PC-3 (cell line): ENCODE results near the gene GRIN2A. TPM values are rescaled to one million over a fixed set of nuclear protein-coding genes. Genes with fewer than 3 reads are reported as not detected.

ENCODE experiments used
- ATAC-seq: fragments of 200-7000 bp; cut with Tn5 transposase; 2 replicates; pipeline ENCODE4 v1.9.1; 2020; ENCODE audit warnings: mild to moderate bottlenecking, moderate library complexity
- BruUV-seq: library from RNA; stranded (reverse); fragments of 400-500 nt; replicated peaks from 2 replicates; lab custom pipeline; 2021; lab: Mats Ljungman, UMichigan
- CTCF ChIA-PET: fragments of 300-600 bp; sonication (Branson Sonifier 250); formaldehyde crosslinking; loops from one replicate; lab custom pipeline; 2022; ENCODE audit warnings: antibody characterized with exemption; lab: Charles Lee
- POLR2A ChIA-PET: fragments of 300-600 bp; sonication (Branson Sonifier 250); formaldehyde crosslinking; loops from one replicate; lab custom pipeline; 2022; ENCODE audit warnings: antibody characterized with exemption; ENCODE audit not compliant: unreplicated experiment; lab: Charles Lee
- DNase-seq: peaks from one replicate; pipeline ENCODE4 v3.0.0-alpha.2; 2015
- H2AFZ ChIP-seq: fragments of 300-600 bp; sonication (generic); 2 replicates; pipeline ENCODE4 v1.6.0; 2016; ENCODE audit warnings: antibody characterized with exemption, low read length
- H3F3A ChIP-seq: fragments of 300-600 bp; sonication (generic); one replicate; pipeline ENCODE4 v1.6.0; 2017; ENCODE audit warnings: antibody characterized with exemption, low read length, control low read depth, mild to moderate bottlenecking; ENCODE audit not compliant: unreplicated experiment
- H3K27ac ChIP-seq: fragments of 300-600 bp; sonication (generic); 2 replicates; pipeline ENCODE4 v1.5.1; 2016; ENCODE audit warnings: mild to moderate bottlenecking, low read length
- H3K27me3 ChIP-seq: fragments of 300-600 bp; sonication (generic); 2 replicates; pipeline ENCODE4 v1.6.1; 2016; ENCODE audit warnings: low read length, mixed read lengths
- H3K36me3 ChIP-seq: fragments of 300-600 bp; sonication (generic); 2 replicates; pipeline ENCODE4 v1.6.1; 2016; ENCODE audit warnings: low read depth, mixed run types, low read length, mixed read lengths
- H3K4me1 ChIP-seq: fragments of 300-600 bp; sonication (generic); 2 replicates; pipeline ENCODE4 v1.5.1; 2016; ENCODE audit warnings: low read length; ENCODE audit not compliant: insufficient read depth
- H3K4me2 ChIP-seq: fragments of 300-600 bp; sonication (generic); 2 replicates; pipeline ENCODE4 v1.6.0; 2016; ENCODE audit warnings: low read length
- H3K4me3 ChIP-seq: fragments of 300-600 bp; sonication (generic); 2 replicates; pipeline ENCODE4 v1.5.1; 2016; ENCODE audit warnings: mild to moderate bottlenecking, low read length, mixed read lengths
- H3K79me2 ChIP-seq: fragments of 300-600 bp; sonication (generic); 2 replicates; pipeline ENCODE4 v1.6.1; 2017; ENCODE audit warnings: low read length, mixed read lengths
- H3K9ac ChIP-seq: fragments of 300-600 bp; sonication (generic); 2 replicates; pipeline ENCODE4 v1.6.0; 2016; ENCODE audit warnings: mild to moderate bottlenecking, low read length
- H3K9me2 ChIP-seq: fragments of 300-600 bp; sonication (generic); replicated peaks from 2 replicates; pipeline ENCODE4 v1.6.1; 2016; ENCODE audit warnings: mixed run types, low read length, mixed read lengths
- H3K9me3 ChIP-seq: fragments of 300-600 bp; sonication (generic); 2 replicates; pipeline ENCODE4 v1.6.1; 2016; ENCODE audit warnings: low read length, mixed read lengths
- H4K20me1 ChIP-seq: fragments of 300-600 bp; sonication (generic); 2 replicates; pipeline ENCODE4 v1.6.1; 2016; ENCODE audit warnings: low read length, mixed read lengths
- EZH2 ChIP-seq: fragments of 300-600 bp; sonication (generic); IDR thresholded peaks from one replicate; pipeline ENCODE4 v1.6.1; 2017; ENCODE audit warnings: antibody characterized with exemption, mild to moderate bottlenecking, low read length; ENCODE audit not compliant: unreplicated experiment
- EZH2phosphoT487 ChIP-seq: fragments of 300-600 bp; sonication (generic); IDR thresholded peaks from 2 replicates; pipeline ENCODE4 v1.6.1; 2018; ENCODE audit warnings: mild to moderate bottlenecking, antibody characterized with exemption, low read length, borderline replicate concordance
- intact Hi-C: fragments of 100-400 bp; cut with micrococcal nuclease; formaldehyde crosslinking; loops from 2 replicates; pipeline ENCODE4 v1.9.0; 2023
- total RNA-seq: library from RNA; depleted of rRNA; stranded (reverse); fragments of >200 nt; gene quantifications from 2 replicates; pipeline ENCODE4 v1.2.3, GENCODE V29; 2014
- TF ChIP-seq, protein P1 (sequence below): fragments of 300-600 bp; sonication (generic); conservative IDR thresholded peaks from 2 replicates; pipeline ENCODE4 v1.5.1; 2017; ENCODE audit warnings: antibody characterized with exemption, low read depth, mild to moderate bottlenecking, low read length

The GRIN2A gene
- total RNA-seq, 1 experiment from 2014 or later = 0.04 TPM

- no peaks in the 10 kb centered on the region for H3K27me3 ChIP-seq
- ChIA-PET POLR2A (no interaction called here), CTCF (no interaction called here)
- no peak overlapping the region for H3K4me2 ChIP-seq
- no peaks in the 10 kb centered on the region for H3K36me3 ChIP-seq
- H3K9ac ChIP-seq = no peak overlapping the region
- H2AFZ ChIP-seq = no peak overlapping the region
- no peaks in the 10 kb centered on the region for H3K9me2 ChIP-seq
- H4K20me1 ChIP-seq = no peaks in the 10 kb centered on the region
- no peak overlapping the region for H3K4me3 ChIP-seq
- no peak for DNase-seq
- ATAC-seq = no peak
- TF ChIP-seq, protein P1, sequence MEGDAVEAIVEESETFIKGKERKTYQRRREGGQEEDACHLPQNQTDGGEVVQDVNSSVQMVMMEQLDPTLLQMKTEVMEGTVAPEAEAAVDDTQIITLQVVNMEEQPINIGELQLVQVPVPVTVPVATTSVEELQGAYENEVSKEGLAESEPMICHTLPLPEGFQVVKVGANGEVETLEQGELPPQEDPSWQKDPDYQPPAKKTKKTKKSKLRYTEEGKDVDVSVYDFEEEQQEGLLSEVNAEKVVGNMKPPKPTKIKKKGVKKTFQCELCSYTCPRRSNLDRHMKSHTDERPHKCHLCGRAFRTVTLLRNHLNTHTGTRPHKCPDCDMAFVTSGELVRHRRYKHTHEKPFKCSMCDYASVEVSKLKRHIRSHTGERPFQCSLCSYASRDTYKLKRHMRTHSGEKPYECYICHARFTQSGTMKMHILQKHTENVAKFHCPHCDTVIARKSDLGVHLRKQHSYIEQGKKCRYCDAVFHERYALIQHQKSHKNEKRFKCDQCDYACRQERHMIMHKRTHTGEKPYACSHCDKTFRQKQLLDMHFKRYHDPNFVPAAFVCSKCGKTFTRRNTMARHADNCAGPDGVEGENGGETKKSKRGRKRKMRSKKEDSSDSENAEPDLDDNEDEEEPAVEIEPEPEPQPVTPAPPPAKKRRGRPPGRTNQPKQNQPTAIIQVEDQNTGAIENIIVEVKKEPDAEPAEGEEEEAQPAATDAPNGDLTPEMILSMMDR = no peak
- TF ChIP-seq EZH2phosphoT487 (no peak), EZH2 (no peak)
- no peaks in the 10 kb centered on the region for H3F3A ChIP-seq
- H3K4me1 ChIP-seq = peaks cover 8% of the 10 kb centered on the region
- H3K9me3 ChIP-seq = no peaks in the 10 kb centered on the region
- intact Hi-C loops = no loop called here
- no TSS peak for BruUV-seq
- no peak overlapping the region for H3K27ac ChIP-seq
- no peaks in the 10 kb centered on the region for H3K79me2 ChIP-seq
Measured at GRCh38 chr16:10162981-10163380, 19.2 kb downstream of the GRIN2A start.

DNA sequence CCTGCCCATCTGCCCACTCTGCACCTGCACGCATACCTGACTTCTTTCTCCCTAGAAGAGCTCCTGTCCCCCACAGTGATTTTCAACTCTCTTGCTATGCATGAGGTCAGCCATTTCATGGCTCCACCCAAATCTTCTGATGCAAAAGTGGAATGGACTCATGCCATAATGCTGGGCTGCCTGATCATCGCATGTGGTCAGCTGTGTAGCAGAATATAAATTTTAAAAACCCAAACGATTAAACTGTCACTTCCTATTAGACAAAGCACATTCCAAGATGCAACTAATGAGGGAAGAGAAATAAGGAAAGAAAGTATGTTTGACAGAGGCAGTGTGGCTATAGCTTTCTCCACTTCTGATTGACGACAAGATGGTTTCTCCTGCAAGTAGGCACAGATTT is 26.1 kb downstream of the GRIN2A start:
- Histone ChIP-seq H3K4me2 (no peak overlapping the region), H3K36me3 (no peaks in the 10 kb centered on the region), H3K9me3 (no peaks in the 10 kb centered on the region), H3K9ac (no peak overlapping the region), H3K27me3 (no peaks in the 10 kb centered on the region), H3K9me2 (no peaks in the 10 kb centered on the region), H2AFZ (no peak overlapping the region), H4K20me1 (no peaks in the 10 kb centered on the region), H3K79me2 (no peaks in the 10 kb centered on the region), H3F3A (no peaks in the 10 kb centered on the region), H3K4me1 (no peaks in the 10 kb centered on the region), H3K4me3 (no peak overlapping the region), H3K27ac (no peak overlapping the region)
- ChIA-PET CTCF (no interaction called here), POLR2A (no interaction called here)
- BruUV-seq = no TSS peak
- intact Hi-C loops = no loop called here
- TF ChIP-seq, protein P1 = no peak
- TF ChIP-seq EZH2 (no peak), EZH2phosphoT487 (no peak)
- DNase-seq (no peak), ATAC-seq (no peak)

- intact Hi-C loops = no loop called here
- Histone ChIP-seq H3K4me3 (no peak overlapping the region), H2AFZ (no peak overlapping the region), H3K9me3 (no peaks in the 10 kb centered on the region), H3F3A (no peaks in the 10 kb centered on the region), H3K27ac (no peak overlapping the region), H3K79me2 (no peaks in the 10 kb centered on the region), H3K9ac (no peak overlapping the region), H3K4me2 (no peak overlapping the region), H3K9me2 (no peaks in the 10 kb centered on the region), H3K4me1 (no peaks in the 10 kb centered on the region), H4K20me1 (no peaks in the 10 kb centered on the region), H3K36me3 (no peaks in the 10 kb centered on the region), H3K27me3 (no peaks in the 10 kb centered on the region)
- ChIA-PET CTCF (no interaction called here), POLR2A (no interaction called here)
- no peak for ATAC-seq
- no peak for DNase-seq
- no TSS peak for BruUV-seq
- TF ChIP-seq EZH2phosphoT487 = no peak
Measured at GRCh38 chr16:10154389-10154788, 27.8 kb downstream of the GRIN2A start.
